Effector memory CD4-positive, alpha-beta T cell (primary cell): ENCODE data around the gene FUCA2.

ENCODE experiments used
- DNase-seq, 3 donors: peaks; one replicate each; pipeline ENCODE4 v3.0.0-alpha.2; 2020
- H3K27ac ChIP-seq: 2 replicates; pipeline ENCODE4 v1.7.0; 2013; ENCODE audit warnings: mild to moderate bottlenecking, low read length, moderate library complexity; ENCODE audit not compliant: insufficient read depth, poor library complexity, severe bottlenecking
- H3K27me3 ChIP-seq: replicated peaks from 2 replicates; pipeline ENCODE4 v1.7.0; 2013; ENCODE audit warnings: mild to moderate bottlenecking, low read length; ENCODE audit not compliant: insufficient read depth, control insufficient read depth, poor library complexity, severe bottlenecking
- H3K36me3 ChIP-seq: 2 replicates; pipeline ENCODE4 v1.7.0; 2013; ENCODE audit warnings: mild to moderate bottlenecking, low read length, moderate library complexity; ENCODE audit not compliant: control insufficient read depth, insufficient read depth
- H3K4me1 ChIP-seq: 2 replicates; pipeline ENCODE4 v1.7.0; 2013; ENCODE audit warnings: low read length, mild to moderate bottlenecking; ENCODE audit not compliant: control insufficient read depth, insufficient read depth, poor library complexity, severe bottlenecking
- H3K4me3 ChIP-seq: 2 replicates; pipeline ENCODE4 v1.7.0; 2013; ENCODE audit warnings: low read length, low read depth, mild to moderate bottlenecking; ENCODE audit not compliant: insufficient read depth, poor library complexity, severe bottlenecking
- H3K9me3 ChIP-seq: 2 replicates; pipeline ENCODE4 v1.7.0; 2013; ENCODE audit warnings: mild to moderate bottlenecking, low read length, moderate library complexity; ENCODE audit not compliant: control insufficient read depth

Gene FUCA2

GRCh38 chr6:143505111-143505510, 6.4 kb downstream of the FUCA2 start:
- no peaks in the 10 kb centered on the region for H3K27me3 ChIP-seq
- DNase-seq = no peak
- no peak overlapping the region for H3K4me3 ChIP-seq
- no peaks in the 10 kb centered on the region for H3K4me1 ChIP-seq
- H3K36me3 ChIP-seq = no peaks in the 10 kb centered on the region
- H3K9me3 ChIP-seq = no peaks in the 10 kb centered on the region
- H3K27ac ChIP-seq = no peak overlapping the region

- Histone ChIP-seq H3K4me3 (no peak overlapping the region), H3K27me3 (no peaks in the 10 kb centered on the region), H3K36me3 (no peaks in the 10 kb centered on the region), H3K27ac (no peak overlapping the region), H3K4me1 (no peaks in the 10 kb centered on the region), H3K9me3 (no peaks in the 10 kb centered on the region)
- no peak for DNase-seq
Measured at GRCh38 chr6:143504369-143504768, 7.2 kb downstream of the FUCA2 start.

GRCh38 chr6:143501851-143502250, 9.7 kb downstream of the FUCA2 start:
- H3K27me3 ChIP-seq = no peaks in the 10 kb centered on the region
- no peaks in the 10 kb centered on the region for H3K9me3 ChIP-seq
- no peaks in the 10 kb centered on the region for H3K4me1 ChIP-seq
- no peak overlapping the region for H3K27ac ChIP-seq
- H3K36me3 ChIP-seq = no peaks in the 10 kb centered on the region
- H3K4me3 ChIP-seq = no peak overlapping the region
- DNase-seq = no peak

GRCh38 chr6:143498428-143498827, 13.1 kb downstream of the FUCA2 start:
- Histone ChIP-seq H3K4me1 (no peaks in the 10 kb centered on the region), H3K27me3 (no peaks in the 10 kb centered on the region), H3K27ac (no peak overlapping the region), H3K36me3 (no peaks in the 10 kb centered on the region), H3K9me3 (no peaks in the 10 kb centered on the region), H3K4me3 (no peak overlapping the region)
- no peak for DNase-seq

GRCh38 chr6:143496974-143497373, 14.5 kb downstream of the FUCA2 start:
- Histone ChIP-seq H3K27me3 (no peaks in the 10 kb centered on the region), H3K9me3 (no peaks in the 10 kb centered on the region), H3K36me3 (no peaks in the 10 kb centered on the region), H3K27ac (no peak overlapping the region), H3K4me1 (no peaks in the 10 kb centered on the region), H3K4me3 (no peak overlapping the region)
- DNase-seq = no peak

GRCh38 chr6:143490775-143491174, 20.7 kb downstream of the FUCA2 start:
- H3K4me3 ChIP-seq = no peak overlapping the region
- DNase-seq = no peak
- H3K27me3 ChIP-seq = no peaks in the 10 kb centered on the region
- no peaks in the 10 kb centered on the region for H3K36me3 ChIP-seq
- H3K9me3 ChIP-seq = no peaks in the 10 kb centered on the region
- H3K4me1 ChIP-seq = no peaks in the 10 kb centered on the region
- H3K27ac ChIP-seq = no peak overlapping the region

- Histone ChIP-seq H3K4me3 (no peak overlapping the region), H3K9me3 (no peaks in the 10 kb centered on the region), H3K27ac (no peak overlapping the region), H3K36me3 (no peaks in the 10 kb centered on the region), H3K27me3 (no peaks in the 10 kb centered on the region), H3K4me1 (no peaks in the 10 kb centered on the region)
- no peak for DNase-seq
Measured at GRCh38 chr6:143490244-143490643, 21.3 kb downstream of the FUCA2 start.

- no peak overlapping the region for H3K4me3 ChIP-seq
- no peak for DNase-seq
- H3K36me3 ChIP-seq = no peaks in the 10 kb centered on the region
- H3K9me3 ChIP-seq = no peaks in the 10 kb centered on the region
- H3K4me1 ChIP-seq = no peaks in the 10 kb centered on the region
- H3K27me3 ChIP-seq = no peaks in the 10 kb centered on the region
- H3K27ac ChIP-seq = no peak overlapping the region
Measured at GRCh38 chr6:143486752-143487151, 24.8 kb downstream of the FUCA2 start.

- DNase-seq = no peak
- no peaks in the 10 kb centered on the region for H3K36me3 ChIP-seq
- no peak overlapping the region for H3K27ac ChIP-seq
- no peaks in the 10 kb centered on the region for H3K27me3 ChIP-seq
- no peaks in the 10 kb centered on the region for H3K4me1 ChIP-seq
- H3K4me3 ChIP-seq = no peak overlapping the region
- H3K9me3 ChIP-seq = no peaks in the 10 kb centered on the region
Measured at GRCh38 chr6:143485967-143486366, 25.6 kb downstream of the FUCA2 start.

- peaks cover 11% of the 10 kb centered on the region for H3K36me3 ChIP-seq
- H3K4me1 ChIP-seq = no peaks in the 10 kb centered on the region
- H3K27me3 ChIP-seq = no peaks in the 10 kb centered on the region
- no peak overlapping the region for H3K27ac ChIP-seq
- H3K9me3 ChIP-seq = no peaks in the 10 kb centered on the region
- no peak overlapping the region for H3K4me3 ChIP-seq
- DNase-seq = no peak
Measured at GRCh38 chr6:143482593-143482992, 28.9 kb downstream of the FUCA2 start.
